ENCODE results near the gene TIMP4. TPM values are rescaled to one million over a fixed set of nuclear protein-coding genes. Genes with fewer than 3 reads are reported as not detected.

Gene TIMP4
- total RNA-seq, 1 donor from 2014 or later = 2.8 TPM

DNA sequence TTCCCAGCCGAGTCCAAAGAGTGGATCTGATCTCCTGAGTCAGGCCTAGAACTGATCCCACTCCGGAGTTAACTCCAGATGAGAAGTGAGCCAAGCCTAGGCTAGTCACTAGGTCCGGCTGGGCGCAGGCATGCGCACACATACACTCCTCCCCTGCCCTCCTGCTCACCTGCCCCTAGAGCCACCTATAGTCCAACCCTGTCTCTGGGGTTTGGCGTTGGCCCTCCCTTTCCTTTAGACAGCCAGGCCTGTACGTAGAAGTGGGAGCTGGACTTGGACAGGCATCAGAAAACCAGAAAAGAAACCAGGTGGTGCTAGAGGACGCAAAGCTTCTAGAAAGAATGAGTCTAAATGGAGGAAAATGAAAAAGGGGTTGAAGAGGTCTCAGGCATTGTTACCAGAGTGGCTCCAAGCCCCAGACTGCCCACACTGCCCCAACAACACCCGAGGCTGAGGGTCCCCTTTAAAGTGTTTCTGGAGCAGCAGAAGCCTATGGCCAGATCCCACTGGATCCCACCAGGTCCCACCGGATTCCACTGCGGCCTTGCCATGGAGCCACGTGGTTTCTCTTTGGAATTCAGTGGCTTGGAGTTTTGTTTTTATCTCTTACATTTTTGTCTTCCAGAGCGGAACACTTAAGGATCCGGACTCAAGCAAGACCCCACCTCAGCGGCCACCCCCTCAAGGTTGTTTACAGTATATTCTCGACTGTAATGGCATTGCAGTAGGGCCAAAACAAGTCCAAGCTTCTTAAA lies 24.2 kb upstream of the TIMP4 start:
- TF ChIP-seq, protein P1, sequence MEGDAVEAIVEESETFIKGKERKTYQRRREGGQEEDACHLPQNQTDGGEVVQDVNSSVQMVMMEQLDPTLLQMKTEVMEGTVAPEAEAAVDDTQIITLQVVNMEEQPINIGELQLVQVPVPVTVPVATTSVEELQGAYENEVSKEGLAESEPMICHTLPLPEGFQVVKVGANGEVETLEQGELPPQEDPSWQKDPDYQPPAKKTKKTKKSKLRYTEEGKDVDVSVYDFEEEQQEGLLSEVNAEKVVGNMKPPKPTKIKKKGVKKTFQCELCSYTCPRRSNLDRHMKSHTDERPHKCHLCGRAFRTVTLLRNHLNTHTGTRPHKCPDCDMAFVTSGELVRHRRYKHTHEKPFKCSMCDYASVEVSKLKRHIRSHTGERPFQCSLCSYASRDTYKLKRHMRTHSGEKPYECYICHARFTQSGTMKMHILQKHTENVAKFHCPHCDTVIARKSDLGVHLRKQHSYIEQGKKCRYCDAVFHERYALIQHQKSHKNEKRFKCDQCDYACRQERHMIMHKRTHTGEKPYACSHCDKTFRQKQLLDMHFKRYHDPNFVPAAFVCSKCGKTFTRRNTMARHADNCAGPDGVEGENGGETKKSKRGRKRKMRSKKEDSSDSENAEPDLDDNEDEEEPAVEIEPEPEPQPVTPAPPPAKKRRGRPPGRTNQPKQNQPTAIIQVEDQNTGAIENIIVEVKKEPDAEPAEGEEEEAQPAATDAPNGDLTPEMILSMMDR (IDR thresholded peaks at IDR 0.05; ENCODE audit: insufficient read depth, low read length, poor library complexity, severe bottlenecking) = no peak
- no peak overlapping the region for H3K4me3 ChIP-seq (ENCODE audit: low read depth, low read length)

DNA sequence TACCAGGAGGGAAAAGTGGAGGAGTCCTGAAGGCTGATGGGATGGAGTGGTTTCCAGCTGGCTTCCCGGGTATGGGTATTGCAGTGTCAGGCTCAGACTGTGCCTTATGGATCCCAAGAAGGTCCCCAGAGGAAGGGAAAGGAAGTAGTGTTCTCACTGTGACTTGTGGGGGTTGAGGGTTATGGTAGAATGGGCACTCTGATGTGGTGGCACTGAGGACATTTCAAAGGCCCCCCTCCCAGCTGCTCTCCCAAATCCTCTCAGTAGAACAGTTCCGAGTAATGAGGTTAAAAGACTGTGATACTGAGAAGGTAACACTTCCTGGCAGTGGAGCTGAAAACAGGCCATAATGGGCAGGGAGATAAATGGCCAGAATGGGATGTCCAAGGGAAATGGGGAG lies 23.1 kb upstream of the TIMP4 start:
- DNase-seq (ENCODE audit: low read depth) = no peak
- Histone ChIP-seq H3K36me3 (ENCODE audit: control insufficient read depth, insufficient read depth, low read length) (no peaks in the 10 kb centered on the region), H3K4me3 (ENCODE audit: low read depth, low read length) (no peak overlapping the region), H3K27me3 (ENCODE audit: control insufficient read depth, insufficient read depth, low read length) (no peaks in the 10 kb centered on the region)
- TF ChIP-seq, protein P1 (IDR thresholded peaks at IDR 0.05; ENCODE audit: insufficient read depth, low read length, poor library complexity, severe bottlenecking) = no peak

More for the DNA sequence above, 24.2 kb upstream of the TIMP4 start:
- no peak for DNase-seq (ENCODE audit: low read depth)
- H3K36me3 ChIP-seq (ENCODE audit: control insufficient read depth, insufficient read depth, low read length) = no peaks in the 10 kb centered on the region
- H3K27me3 ChIP-seq (ENCODE audit: control insufficient read depth, insufficient read depth, low read length) = no peaks in the 10 kb centered on the region

DNA sequence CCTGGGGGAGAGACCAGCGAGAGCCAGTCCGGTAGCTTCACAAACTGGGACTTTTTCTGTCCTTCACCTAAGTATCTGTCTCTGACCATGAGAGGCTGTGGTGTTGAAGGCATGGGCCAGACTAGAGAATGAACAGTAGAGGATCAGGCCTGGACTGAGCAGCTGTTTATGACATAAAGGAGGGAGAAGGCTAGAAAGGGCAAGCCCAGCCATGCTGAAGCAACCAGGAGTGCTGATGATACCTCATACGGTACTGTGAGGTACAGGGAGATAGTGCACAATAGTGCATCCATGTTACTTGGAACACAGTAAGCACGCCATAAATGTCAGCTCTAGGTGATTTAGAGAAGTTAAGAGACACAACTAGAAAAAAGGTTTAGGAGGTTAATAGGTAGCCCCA lies 22.6 kb upstream of the TIMP4 start:
- H3K4me3 ChIP-seq (ENCODE audit: low read depth, low read length) = no peak overlapping the region
- H3K36me3 ChIP-seq (ENCODE audit: control insufficient read depth, insufficient read depth, low read length) = no peaks in the 10 kb centered on the region
- no peak for DNase-seq (ENCODE audit: low read depth)
- no peaks in the 10 kb centered on the region for H3K27me3 ChIP-seq (ENCODE audit: control insufficient read depth, insufficient read depth, low read length)
- TF ChIP-seq, protein P1 (IDR thresholded peaks at IDR 0.05; ENCODE audit: insufficient read depth, low read length, poor library complexity, severe bottlenecking) = no peak

DNA sequence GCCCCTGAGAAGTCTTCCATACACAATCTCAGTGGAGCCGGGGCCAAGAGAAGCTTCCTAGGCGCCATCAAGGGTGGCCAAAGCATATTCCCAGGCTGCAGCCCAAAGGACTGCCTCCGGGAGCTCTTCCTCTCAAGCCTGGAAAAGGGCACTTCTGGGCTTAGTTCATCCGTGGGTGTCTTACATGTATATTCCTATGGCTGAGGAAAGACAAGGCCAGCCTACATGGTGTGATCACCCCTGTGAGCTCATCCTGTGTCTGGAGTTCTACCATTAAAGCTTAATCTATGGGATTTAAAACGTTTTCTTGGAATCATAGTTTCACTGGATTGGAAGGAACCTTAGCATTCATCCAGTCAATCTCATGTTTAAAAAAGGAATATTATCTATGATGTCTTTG lies 21.9 kb upstream of the TIMP4 start:
- no peaks in the 10 kb centered on the region for H3K27me3 ChIP-seq (ENCODE audit: control insufficient read depth, insufficient read depth, low read length)
- H3K36me3 ChIP-seq (ENCODE audit: control insufficient read depth, insufficient read depth, low read length) = no peaks in the 10 kb centered on the region
- no peak overlapping the region for H3K4me3 ChIP-seq (ENCODE audit: low read depth, low read length)
- DNase-seq (ENCODE audit: low read depth) = no peak
- TF ChIP-seq, protein P1 (IDR thresholded peaks at IDR 0.05; ENCODE audit: insufficient read depth, low read length, poor library complexity, severe bottlenecking) = no peak

DNA sequence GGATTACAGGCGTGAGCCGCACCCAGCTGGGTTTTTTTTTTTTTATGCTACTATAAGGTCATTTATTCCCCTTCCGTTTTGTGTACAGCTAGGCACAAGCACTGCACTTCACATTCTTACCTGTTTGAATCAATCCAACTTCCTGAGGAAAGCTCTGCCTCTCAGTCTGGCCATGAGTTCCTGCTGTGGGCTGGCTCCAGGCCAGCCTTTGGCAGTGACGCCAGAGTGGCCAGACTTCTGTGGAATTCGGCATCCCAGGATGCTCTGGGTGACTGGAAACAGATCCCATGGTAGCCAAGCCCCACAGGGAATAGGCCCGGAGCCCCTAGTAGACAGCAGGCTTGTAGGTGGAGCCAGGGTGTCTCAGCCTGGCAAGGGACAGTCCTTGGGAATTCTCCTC lies 21.5 kb upstream of the TIMP4 start:
- Histone ChIP-seq H3K27me3 (ENCODE audit: control insufficient read depth, insufficient read depth, low read length) (no peaks in the 10 kb centered on the region), H3K36me3 (ENCODE audit: control insufficient read depth, insufficient read depth, low read length) (no peaks in the 10 kb centered on the region), H3K4me3 (ENCODE audit: low read depth, low read length) (no peak overlapping the region)
- peak; percentile 68 for DNase-seq (ENCODE audit: low read depth)
- TF ChIP-seq, protein P1 (IDR thresholded peaks at IDR 0.05; ENCODE audit: insufficient read depth, low read length, poor library complexity, severe bottlenecking) = no peak

DNA sequence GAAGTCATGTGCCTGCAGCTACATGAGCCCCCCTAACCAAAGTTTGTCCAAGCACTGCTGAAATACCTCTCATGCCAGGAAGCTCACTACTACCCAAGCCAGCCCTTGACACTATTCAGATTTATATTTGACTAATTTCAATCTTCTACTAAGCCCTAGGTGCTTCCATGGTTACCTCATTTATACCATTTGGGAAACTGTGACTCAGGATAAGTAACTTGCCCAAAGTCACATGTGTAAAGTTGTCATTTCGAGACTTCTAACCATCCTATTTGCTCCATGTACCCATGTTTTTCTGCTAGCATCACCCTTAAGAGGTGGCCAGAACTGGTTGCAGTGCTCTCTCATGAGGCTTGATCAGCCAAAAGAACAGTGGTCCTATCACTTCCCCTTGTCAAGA lies 20.7 kb upstream of the TIMP4 start:
- Histone ChIP-seq H3K27me3 (ENCODE audit: control insufficient read depth, insufficient read depth, low read length) (no peaks in the 10 kb centered on the region), H3K36me3 (ENCODE audit: control insufficient read depth, insufficient read depth, low read length) (no peaks in the 10 kb centered on the region), H3K4me3 (ENCODE audit: low read depth, low read length) (no peak overlapping the region)
- TF ChIP-seq, protein P1 (IDR thresholded peaks at IDR 0.05; ENCODE audit: insufficient read depth, low read length, poor library complexity, severe bottlenecking) = no peak
- no peak for DNase-seq (ENCODE audit: low read depth)

Data from kidney epithelial cell (primary cell).